Fibroblast of skin of right biceps (primary cell): ENCODE data around the gene LRP1B.
A peak's percentile ranks its signal among the peaks of the same experiment; 100 is the strongest.

Experiments used
- DNase-seq: peaks from one replicate; pipeline ENCODE4 v3.0.0-alpha.2; 2013

Gene LRP1B

GRCh38 chr2:142131010-142131669, at the start of gene LRP1B:
LRP1B (minus strand) TSS chr2:142131016; CDS start chr2:142130729, 287 bp downstream.
- DNase-seq, result peak; percentile 36

- DNase-seq, result no peak
Observed at GRCh38 chr2:142179686-142180085, 48.9 kb upstream of the LRP1B start.

DNA sequence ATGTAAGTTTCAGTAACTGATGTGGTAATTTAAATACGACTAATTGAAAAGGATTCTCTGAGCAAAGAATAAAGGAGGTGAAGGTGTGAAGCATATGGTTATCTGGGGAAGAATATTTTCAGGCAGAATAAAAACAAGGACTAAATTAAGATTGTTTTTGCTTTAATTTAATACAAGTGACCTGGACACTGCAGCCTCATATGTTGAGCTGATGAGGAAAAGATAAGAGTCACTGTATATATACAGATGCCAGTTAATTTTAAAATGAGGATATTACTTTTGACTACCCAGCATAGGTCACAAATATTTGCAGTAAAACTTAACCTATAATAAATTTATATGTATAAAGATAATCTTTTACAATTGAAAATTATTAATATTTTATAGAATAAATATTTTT, 47.8 kb upstream of the LRP1B start:
- no peak for DNase-seq

DNA sequence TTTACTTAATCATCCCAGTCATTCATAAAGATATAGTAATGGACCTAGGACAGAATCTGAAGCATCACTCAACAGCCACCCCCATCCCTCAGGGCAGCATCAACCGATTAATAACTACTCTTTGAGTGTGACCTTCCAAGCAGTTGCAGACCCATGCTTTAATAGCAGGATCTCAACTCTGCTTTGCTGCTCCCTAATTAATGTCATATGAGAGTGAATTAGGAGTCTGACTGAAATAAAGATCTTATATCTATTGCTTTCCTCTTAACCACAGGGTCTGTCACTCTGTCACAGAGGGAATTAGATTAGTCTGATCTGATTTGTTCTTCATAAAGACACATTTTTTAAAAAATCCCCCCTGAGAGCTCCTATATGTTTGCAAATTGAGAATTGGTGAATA, 46.1 kb upstream of the LRP1B start:
- no peak for DNase-seq

GRCh38 chr2:142175813-142176338, 45.1 kb upstream of the LRP1B start:
- no peak for DNase-seq

DNA sequence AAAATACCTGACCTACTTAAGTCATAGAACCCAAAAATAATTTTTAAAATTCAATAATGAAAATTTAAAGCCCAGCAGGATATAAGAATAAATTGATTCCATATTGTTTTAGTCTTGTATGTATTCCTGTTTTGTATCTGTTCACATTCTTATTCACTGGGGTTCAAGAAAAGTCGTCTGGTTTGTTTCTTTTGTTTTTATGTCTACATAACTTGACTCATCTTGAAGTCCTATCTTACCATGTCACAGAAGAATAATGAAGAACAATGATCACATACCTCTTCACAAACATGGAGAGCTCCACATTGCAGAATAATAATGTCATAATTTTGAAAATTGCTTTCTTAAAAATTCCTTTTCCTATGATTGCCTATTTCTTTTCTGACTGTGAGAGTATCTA, 43.4 kb upstream of the LRP1B start:
- DNase-seq, result no peak

DNA sequence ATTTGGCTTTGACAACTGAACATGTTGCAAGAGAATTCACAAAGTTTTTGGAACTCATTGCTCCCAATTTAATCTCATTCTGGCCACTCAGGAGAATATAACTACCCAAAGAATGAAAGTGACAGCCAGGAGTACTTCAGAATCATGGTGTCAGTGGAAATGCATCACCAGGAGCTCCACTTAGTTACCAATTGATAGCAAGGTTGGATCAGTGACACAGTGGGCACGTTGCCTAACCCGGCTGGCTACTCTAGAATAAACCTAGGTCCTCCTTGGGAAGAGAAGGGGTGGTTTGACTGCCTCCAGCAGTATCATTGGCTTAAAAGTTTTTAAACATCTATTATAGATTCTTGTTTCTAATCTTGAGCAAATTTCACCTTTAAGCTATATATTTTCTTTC, 40.0 kb upstream of the LRP1B start:
- no peak for DNase-seq

- peak; percentile 42 for DNase-seq
Observed at GRCh38 chr2:142165790-142166189, 35.0 kb upstream of the LRP1B start.

DNA sequence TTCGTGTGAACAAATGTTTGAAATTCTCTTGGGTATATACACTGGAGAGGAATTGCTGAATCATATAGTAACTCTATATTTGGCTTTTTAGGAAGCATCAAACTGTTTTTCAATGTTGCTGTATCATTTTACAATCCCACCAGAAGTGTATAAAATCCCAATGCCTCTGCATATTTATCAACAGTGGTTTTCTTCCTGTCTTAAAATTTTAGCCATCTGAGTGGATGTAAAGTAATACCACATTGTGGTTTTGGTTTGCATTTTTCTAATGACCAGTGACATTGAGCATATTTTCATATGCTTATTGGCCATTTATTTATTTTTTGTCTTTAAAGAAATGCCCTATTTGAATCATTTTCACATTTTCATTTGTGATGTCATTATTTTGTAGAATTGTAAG, 22.8 kb upstream of the LRP1B start:
- DNase-seq, result no peak

GRCh38 chr2:142150453-142150852, 19.6 kb upstream of the LRP1B start:
- no peak for DNase-seq

DNA sequence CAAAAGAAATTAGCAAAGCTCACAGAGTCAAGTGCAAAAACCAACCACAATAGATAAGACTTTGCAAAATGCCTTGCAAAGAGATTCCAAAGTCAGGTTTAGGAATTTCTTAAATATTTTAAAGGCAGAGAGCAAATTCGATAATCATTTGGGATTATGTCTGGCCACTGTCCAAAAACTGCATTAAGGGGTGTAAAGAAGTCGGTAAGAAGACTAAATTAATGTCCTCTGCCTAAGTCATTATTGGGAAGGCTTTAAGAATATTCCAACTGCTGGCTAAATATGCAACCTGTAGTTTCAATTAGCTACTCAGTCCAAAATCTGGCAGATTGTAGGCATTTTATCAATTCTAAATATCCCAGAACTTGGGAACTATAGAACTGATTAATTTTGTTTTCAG, 13.7 kb upstream of the LRP1B start:
- no peak for DNase-seq

- no peak for DNase-seq
Observed at GRCh38 chr2:142142595-142142994, 11.8 kb upstream of the LRP1B start.

GRCh38 chr2:142140434-142140845, 9.6 kb upstream of the LRP1B start:
- DNase-seq, result peak; percentile 31

- DNase-seq, result no peak
Observed at GRCh38 chr2:142139384-142139783, 8.6 kb upstream of the LRP1B start.

GRCh38 chr2:142136571-142136970, 5.8 kb upstream of the LRP1B start:
- peak; percentile 8 for DNase-seq

GRCh38 chr2:142134911-142135310, 4.1 kb upstream of the LRP1B start:
- DNase-seq, result no peak

DNA sequence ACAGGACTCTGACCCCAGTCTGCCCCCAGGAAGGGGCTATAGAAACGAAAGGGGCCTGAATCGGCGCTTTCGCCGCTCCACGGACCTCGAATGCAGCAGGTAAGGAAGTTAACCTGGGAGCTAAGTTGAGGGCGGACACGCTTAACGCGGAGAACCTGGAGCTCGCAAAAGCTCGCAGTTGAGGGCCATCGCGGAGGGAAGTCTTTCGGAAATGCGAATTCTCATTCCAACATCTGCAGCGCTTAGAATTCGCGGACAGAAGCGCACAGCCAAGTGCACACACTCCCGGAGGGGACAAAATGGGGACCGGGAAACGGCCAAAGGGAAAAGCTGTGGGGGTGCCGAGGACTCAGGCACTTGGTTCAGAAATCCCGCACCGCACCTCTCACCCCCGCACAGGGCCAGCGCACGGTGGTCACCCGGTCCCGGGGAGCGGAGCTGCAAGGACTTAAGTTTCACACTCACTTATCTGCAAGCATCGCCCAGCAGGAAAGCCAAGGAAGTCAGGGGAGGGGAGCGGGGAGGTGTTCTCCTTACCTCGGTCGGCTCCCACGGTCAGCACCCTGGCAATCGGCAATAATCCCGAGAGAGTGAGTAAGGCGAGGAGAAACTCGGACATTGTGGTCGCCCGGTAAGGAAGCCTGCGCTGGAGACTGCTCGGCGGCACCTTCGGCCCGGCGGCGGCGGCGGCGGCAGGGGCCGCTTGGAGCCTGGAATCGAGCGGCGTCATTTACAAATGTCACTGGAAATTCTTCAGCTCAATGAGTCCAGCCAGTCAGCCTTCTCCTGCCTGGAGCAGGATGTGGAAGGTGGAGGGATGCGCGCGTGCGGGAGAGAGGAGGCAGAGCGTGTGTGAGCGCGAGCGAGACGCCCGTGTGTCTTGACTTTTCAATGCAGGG, 456 bp downstream of the LRP1B start:
- DNase-seq, result peak; percentile 68

- DNase-seq, result no peak
Observed at GRCh38 chr2:142128105-142128504, 2.7 kb downstream of the LRP1B start.

GRCh38 chr2:142127248-142127647, 3.6 kb downstream of the LRP1B start:
- DNase-seq, result no peak

- no peak for DNase-seq
Observed at GRCh38 chr2:142124706-142125105, 6.1 kb downstream of the LRP1B start.

DNA sequence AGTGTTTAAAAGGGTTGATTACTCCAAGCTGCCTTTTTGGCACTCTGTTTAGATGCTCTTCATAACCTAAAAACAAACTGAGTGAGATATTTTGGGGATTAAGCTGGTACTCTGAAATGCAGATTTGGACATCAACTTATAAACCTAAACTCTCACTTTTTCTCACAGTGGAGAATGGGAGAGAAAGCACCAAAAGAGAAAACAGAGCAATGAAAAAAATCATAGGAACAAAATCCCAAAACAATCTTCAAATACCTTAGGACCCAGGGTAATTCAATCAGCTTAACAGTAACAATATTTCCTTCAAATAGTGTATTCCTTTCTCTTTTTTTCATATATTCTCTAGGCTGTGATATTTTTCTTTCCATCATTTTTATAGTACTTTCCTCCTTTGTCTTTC, 11.5 kb downstream of the LRP1B start:
- no peak for DNase-seq

- peak; percentile 87 for DNase-seq
Observed at GRCh38 chr2:142112757-142113221, 18.0 kb downstream of the LRP1B start.

- DNase-seq, result no peak
Observed at GRCh38 chr2:142104134-142104758, 26.6 kb downstream of the LRP1B start.
